C4-2B (cell line): Measurements from ENCODE around the gene KCTD5.

Experiments used
- CTCF ChIP-seq: fragments of 450-650 bp; conservative IDR thresholded peaks from 2 replicates; pipeline ENCODE4 v1.5.1; 2017; ENCODE audit warnings: mild to moderate bottlenecking
- ZFX ChIP-seq: fragments of 450-650 bp; IDR thresholded peaks from 2 replicates; pipeline ENCODE4 v1.6.1; 2017

GRCh38 chr16:2690852-2691251 lies 8.5 kb downstream of the KCTD5 start:
- no peak for TF ChIP-seq CTCF
- no peak for TF ChIP-seq ZFX
